Body of pancreas (tissue), 4 donors: ENCODE data around the gene PEX14.

Experiments used
- CTCF ChIP-seq, 7 experiments: fragments of 450-650 bp in 4 of 7; fragments of 200-600 bp in 3 of 7; sonication (generic) in 3 of 7; IDR thresholded peaks; one replicate each; pipeline ENCODE4 v1.5.1; 2016 to 2019; ENCODE audit warnings: antibody characterized with exemption in 7 of 7
- POLR2A ChIP-seq, 3 donors: fragments of 450-650 bp; IDR thresholded peaks; one replicate each; pipeline ENCODE4 v1.6.1; 2016; ENCODE audit warnings: antibody characterized with exemption in 3 of 3, mild to moderate bottlenecking in 2 of 3

- TF ChIP-seq POLR2A (IDR thresholded peaks at IDR 0.05), result peak in 2 of 3 donors; percentile 46 to 53
- TF ChIP-seq CTCF (IDR thresholded peaks at IDR 0.05), result no peak
Observed at GRCh38 chr1:10474613-10475507, at the start of gene PEX14.
